HUES6 (cell line): ENCODE measurements around the gene CD302.
"Not testable (repeated sequence)": the region's sequence is repeated elsewhere in the genome, so short reads cannot be mapped to it uniquely, and the experiment has no call there.

Source experiments
- H3K27ac ChIP-seq: 2 replicates; pipeline ENCODE4 v1.7.0; 2013; ENCODE audit warnings: low read depth, mild to moderate bottlenecking, low read length, inconsistent platforms
- H3K27me3 ChIP-seq: 2 replicates; pipeline ENCODE4 v1.6.1; 2013; ENCODE audit warnings: low read length; ENCODE audit not compliant: control insufficient read depth, insufficient read depth
- H3K36me3 ChIP-seq: 2 replicates; pipeline ENCODE4 v1.6.1; 2013; ENCODE audit warnings: low read length; ENCODE audit not compliant: control insufficient read depth, insufficient read depth
- H3K4me1 ChIP-seq: 2 replicates; pipeline ENCODE4 v1.6.1; 2013; ENCODE audit warnings: low read length; ENCODE audit not compliant: control insufficient read depth, insufficient read depth
- H3K4me3 ChIP-seq: 2 replicates; pipeline ENCODE4 v1.5.1; 2013; ENCODE audit warnings: low read depth, low read length
- H3K9ac ChIP-seq: one replicate; pipeline ENCODE4 v1.6.1; 2013; ENCODE audit warnings: mild to moderate bottlenecking, low read length
- H3K9me3 ChIP-seq: 2 replicates; pipeline ENCODE4 v1.6.1; 2013; ENCODE audit warnings: low read depth, low read length; ENCODE audit not compliant: control insufficient read depth, insufficient read depth

CD302 gene

DNA sequence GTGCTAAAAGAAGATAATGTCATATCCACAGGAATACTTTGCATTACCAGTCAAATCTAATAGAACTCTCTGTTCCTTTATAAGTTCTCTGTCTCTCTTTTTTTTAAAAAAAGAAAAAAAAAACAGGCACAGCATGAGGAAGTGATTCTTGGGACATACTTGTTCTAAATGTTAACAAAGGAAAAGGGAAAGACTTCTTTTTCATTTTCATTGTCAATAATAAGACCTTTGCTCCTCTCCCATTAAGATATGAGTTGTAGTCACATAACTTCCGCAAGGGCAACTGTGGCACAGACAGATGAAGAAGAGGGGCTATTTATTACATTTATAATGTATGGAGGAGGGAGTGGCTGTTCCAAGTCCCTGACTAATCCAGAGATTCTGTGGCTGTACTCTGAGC is 4.7 kb downstream of the CD302 start:
- Histone ChIP-seq H3K9ac (no peak overlapping the region), H3K27me3 (peaks cover 31% of the 10 kb centered on the region), H3K4me3 (no peak overlapping the region), H3K27ac (no peak overlapping the region), H3K9me3 (no peaks in the 10 kb centered on the region), H3K4me1 (peaks cover under 1% of the 10 kb centered on the region; the same call in 1 of the 2 replicates), H3K36me3 (no peaks in the 10 kb centered on the region)

DNA sequence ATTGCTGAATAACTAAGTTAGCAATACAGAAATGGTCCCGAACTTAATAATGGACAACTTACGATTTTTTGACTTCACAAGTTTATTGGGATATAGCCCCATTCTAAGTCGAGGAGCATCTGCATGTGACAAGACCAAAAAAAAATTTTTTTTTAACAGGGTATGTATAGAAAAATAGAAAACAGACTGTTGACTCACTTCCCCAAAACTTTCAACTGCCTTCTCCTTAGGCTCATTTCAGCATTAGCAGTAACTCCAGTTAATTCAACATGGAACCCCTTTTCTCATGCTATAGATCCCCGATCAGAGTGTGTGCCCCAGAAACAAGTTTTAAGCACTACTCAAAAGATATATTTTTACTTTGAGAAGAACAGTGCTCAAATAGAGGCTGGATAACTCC is 5.4 kb downstream of the CD302 start:
- no peak overlapping the region for H3K4me3 ChIP-seq
- peaks cover 6% of the 10 kb centered on the region; the same call in 1 of the 2 replicates for H3K4me1 ChIP-seq
- no peak overlapping the region for H3K9ac ChIP-seq
- no peaks in the 10 kb centered on the region for H3K9me3 ChIP-seq
- H3K27me3 ChIP-seq = peaks cover 24% of the 10 kb centered on the region
- H3K36me3 ChIP-seq = no peaks in the 10 kb centered on the region
- no peak overlapping the region for H3K27ac ChIP-seq

- H3K4me1 ChIP-seq = peaks cover 11% of the 10 kb centered on the region; the same call in 1 of the 2 replicates
- H3K9ac ChIP-seq = no peak overlapping the region
- H3K4me3 ChIP-seq = no peak overlapping the region
- no peak overlapping the region for H3K27ac ChIP-seq
- H3K9me3 ChIP-seq = no peaks in the 10 kb centered on the region
- peaks cover 18% of the 10 kb centered on the region for H3K27me3 ChIP-seq
- no peaks in the 10 kb centered on the region for H3K36me3 ChIP-seq
These were observed 6.0 kb downstream of the CD302 start for GRCh38 chr2:159792036-159792435.

- Histone ChIP-seq H3K4me3 (no peak overlapping the region), H3K4me1 (peaks cover 14% of the 10 kb centered on the region; the same call in 1 of the 2 replicates), H3K9ac (no peak overlapping the region), H3K27ac (no peak overlapping the region), H3K27me3 (peaks cover 1% of the 10 kb centered on the region; the same call in 1 of the 2 replicates), H3K36me3 (no peaks in the 10 kb centered on the region), H3K9me3 (no peaks in the 10 kb centered on the region)
These were observed 7.7 kb downstream of the CD302 start for GRCh38 chr2:159790323-159790722.

GRCh38 chr2:159788253-159788652 is 9.8 kb downstream of the CD302 start:
- Histone ChIP-seq H3K27ac (no peak overlapping the region), H3K27me3 (no peaks in the 10 kb centered on the region), H3K4me1 (peaks cover 14% of the 10 kb centered on the region; the same call in 1 of the 2 replicates), H3K36me3 (no peaks in the 10 kb centered on the region), H3K4me3 (no peak overlapping the region), H3K9me3 (no peaks in the 10 kb centered on the region), H3K9ac (no peak overlapping the region)

GRCh38 chr2:159787647-159788046 is 10.4 kb downstream of the CD302 start:
- not testable (repeated sequence) for H3K36me3 ChIP-seq, H3K4me3 ChIP-seq, H3K27me3 ChIP-seq, H3K9ac ChIP-seq, H3K9me3 ChIP-seq
- Histone ChIP-seq H3K4me1 (peaks cover 14% of the 10 kb centered on the region; the same call in 1 of the 2 replicates), H3K27ac (0 out of 2 replicates have a peak overlapping the region, but pooled peaks have one; percentile 13)

DNA sequence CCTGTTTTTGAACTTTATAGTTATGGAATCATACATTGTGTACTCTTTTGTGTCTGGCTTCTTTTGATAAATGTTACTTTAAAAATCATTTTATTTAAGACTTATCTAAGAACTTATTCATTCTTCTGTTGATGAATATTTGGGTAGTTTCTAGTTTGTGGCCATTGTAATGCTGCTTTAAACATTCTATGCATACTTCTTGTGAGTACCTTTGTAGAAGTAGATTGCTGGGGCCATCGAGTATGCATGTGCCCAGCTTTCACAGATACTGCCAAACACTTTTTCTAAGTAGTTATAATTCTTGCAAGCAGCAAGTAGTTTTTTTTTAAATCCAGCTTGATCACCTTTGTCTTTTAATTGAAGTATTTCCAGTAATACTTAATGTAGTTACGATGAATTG is 11.1 kb downstream of the CD302 start:
- Histone ChIP-seq H3K4me1 (peaks cover 14% of the 10 kb centered on the region; the same call in 1 of the 2 replicates), H3K9ac (no peak overlapping the region), H3K9me3 (no peaks in the 10 kb centered on the region), H3K4me3 (no peak overlapping the region), H3K27ac (no peak overlapping the region), H3K27me3 (no peaks in the 10 kb centered on the region), H3K36me3 (no peaks in the 10 kb centered on the region)

- H3K9ac ChIP-seq = no peak overlapping the region
- H3K27me3 ChIP-seq = no peaks in the 10 kb centered on the region
- no peaks in the 10 kb centered on the region for H3K36me3 ChIP-seq
- H3K27ac ChIP-seq = no peak overlapping the region
- H3K9me3 ChIP-seq = no peaks in the 10 kb centered on the region
- peaks cover 14% of the 10 kb centered on the region; the same call in 1 of the 2 replicates for H3K4me1 ChIP-seq
- no peak overlapping the region for H3K4me3 ChIP-seq
These were observed 12.8 kb downstream of the CD302 start for GRCh38 chr2:159785195-159785594.

GRCh38 chr2:159784744-159785143 is 13.3 kb downstream of the CD302 start:
- not testable (repeated sequence) for H3K36me3 ChIP-seq, H3K27me3 ChIP-seq, H3K9ac ChIP-seq, H3K4me3 ChIP-seq, H3K9me3 ChIP-seq, H3K27ac ChIP-seq
- peaks cover 14% of the 10 kb centered on the region; the same call in 1 of the 2 replicates for H3K4me1 ChIP-seq

- Histone ChIP-seq H3K9me3 (no peaks in the 10 kb centered on the region), H3K27ac (no peak overlapping the region), H3K27me3 (no peaks in the 10 kb centered on the region), H3K36me3 (no peaks in the 10 kb centered on the region), H3K9ac (no peak overlapping the region), H3K4me1 (peaks cover 14% of the 10 kb centered on the region), H3K4me3 (no peak overlapping the region)
These were observed 14.5 kb downstream of the CD302 start for GRCh38 chr2:159783556-159783955.

- H3K27ac ChIP-seq = no peak overlapping the region
- peaks cover 2% of the 10 kb centered on the region; the same call in 1 of the 2 replicates for H3K4me1 ChIP-seq
- H3K36me3 ChIP-seq = no peaks in the 10 kb centered on the region
- H3K9me3 ChIP-seq = no peaks in the 10 kb centered on the region
- no peaks in the 10 kb centered on the region for H3K27me3 ChIP-seq
- no peak overlapping the region for H3K4me3 ChIP-seq
- no peak overlapping the region for H3K9ac ChIP-seq
These were observed 21.7 kb downstream of the CD302 start for GRCh38 chr2:159776321-159776720.

- Histone ChIP-seq H3K9ac (no peak overlapping the region), H3K36me3 (0 out of 2 replicates have a peak, but pooled peaks cover 6% of the 10 kb centered on the region), H3K27me3 (no peaks in the 10 kb centered on the region), H3K4me1 (peaks cover 2% of the 10 kb centered on the region; the same call in 1 of the 2 replicates), H3K4me3 (no peak overlapping the region), H3K27ac (no peak overlapping the region), H3K9me3 (no peaks in the 10 kb centered on the region)
These were observed 23.0 kb downstream of the CD302 start for GRCh38 chr2:159775021-159775420.
